CD14-positive monocyte (primary cell): Measurements from ENCODE around the gene LYRM2. TPM values are rescaled to one million over a fixed set of nuclear protein-coding genes. Genes with fewer than 3 reads are reported as not detected.

Experiments
- DNase-seq, 3 donors: peaks; one replicate each; pipeline ENCODE4 v3.0.0-alpha.2; 2011 to 2022
- H2AFZ ChIP-seq: 2 replicates; pipeline ENCODE4 v1.6.0; 2012; ENCODE audit warnings: mild to moderate bottlenecking, low read depth, low read length, inconsistent platforms; ENCODE audit not compliant: insufficient read depth, poor library complexity, severe bottlenecking
- H3K27ac ChIP-seq, 2 donors: 1 replicate in 1 of 2; 2 replicates in 1 of 2; pipeline ENCODE4 v1.5.1; 2012 to 2013; ENCODE audit warnings: low read length in 2 of 2, control low read depth in 1 of 2, inconsistent platforms in 1 of 2, low read depth in 1 of 2, mild to moderate bottlenecking in 1 of 2
- H3K27me3 ChIP-seq, 2 donors: one replicate each; pipeline versions ENCODE4 v1.6.0 to v1.6.1; 2011 to 2013; ENCODE audit warnings: low read length in 2 of 2; ENCODE audit not compliant: control insufficient read depth in 2 of 2, insufficient read depth in 2 of 2
- H3K36me3 ChIP-seq, 2 donors: replicated peaks in 1 of 2; 1 replicate in 1 of 2; 2 replicates in 1 of 2; pipeline versions ENCODE4 v1.5.1 to v1.6.1; 2012 to 2013; ENCODE audit warnings: low read length in 2 of 2, control low read depth in 1 of 2, inconsistent platforms in 1 of 2, mild to moderate bottlenecking in 1 of 2; ENCODE audit not compliant: insufficient read depth in 2 of 2, control insufficient read depth in 1 of 2
- H3K4me1 ChIP-seq, 2 donors: 1 replicate in 1 of 2; 2 replicates in 1 of 2; pipeline versions ENCODE4 v1.5.1 to v1.6.1; 2012 to 2013; ENCODE audit warnings: low read length in 2 of 2, control low read depth in 1 of 2, inconsistent platforms in 1 of 2, mild to moderate bottlenecking in 1 of 2, moderate library complexity in 1 of 2; ENCODE audit not compliant: insufficient read depth in 2 of 2, control insufficient read depth in 1 of 2
- H3K4me2 ChIP-seq: replicated peaks from 2 replicates; pipeline ENCODE3; 2012; ENCODE audit warnings: low read length, moderate library complexity, mild to moderate bottlenecking; ENCODE audit not compliant: poor library complexity, severe bottlenecking; ENCODE audit errors: extremely low read depth
- H3K4me3 ChIP-seq, 3 experiments: fragments of 200-600 bp in 1 of 3; sonication (generic) in 1 of 3; replicated peaks in 1 of 3; 1 replicate in 2 of 3; 2 replicates in 1 of 3; pipeline ENCODE4 v1.5.1; 2011 to 2013; ENCODE audit warnings: low read length in 3 of 3, mild to moderate bottlenecking in 3 of 3, control low read depth in 2 of 3, low read depth in 2 of 3, inconsistent platforms in 1 of 3, moderate library complexity in 1 of 3
- H3K79me2 ChIP-seq: 2 replicates; pipeline ENCODE4 v1.6.0; 2012; ENCODE audit warnings: mild to moderate bottlenecking, control low read depth, inconsistent platforms, low read length, moderate library complexity; ENCODE audit not compliant: insufficient read depth
- H3K9ac ChIP-seq: 2 replicates; pipeline ENCODE4 v1.6.0; 2017; ENCODE audit warnings: low read length, mild to moderate bottlenecking; ENCODE audit not compliant: insufficient read depth, poor library complexity, severe bottlenecking
- H3K9me3 ChIP-seq, 2 donors: replicated peaks in 1 of 2; 1 replicate in 1 of 2; 2 replicates in 1 of 2; pipeline versions ENCODE4 v1.5.1 to v1.6.1; 2012 to 2013; ENCODE audit warnings: low read length in 2 of 2, control low read depth in 1 of 2; ENCODE audit not compliant: control insufficient read depth in 1 of 2, insufficient read depth in 1 of 2
- H4K20me1 ChIP-seq: 2 replicates; pipeline ENCODE4 v1.6.0; 2012; ENCODE audit warnings: mild to moderate bottlenecking, low read length, control low read depth, moderate library complexity; ENCODE audit not compliant: insufficient read depth
- H3K27ac Mint-ChIP-seq, 7 donors: one replicate each; pipeline ENCODE4 v1.8.0; 2020; ENCODE audit warnings: mild to moderate bottlenecking in 7 of 7, mixed read lengths in 7 of 7, moderate library complexity in 6 of 7, inconsistent platforms in 2 of 7
- H3K27me3 Mint-ChIP-seq, 3 donors: one replicate each; pipeline ENCODE4 v1.8.0; 2021 to 2022; ENCODE audit warnings: low read depth in 3 of 3, mild to moderate bottlenecking in 3 of 3, mixed read lengths in 3 of 3, moderate library complexity in 3 of 3, inconsistent platforms in 1 of 3
- H3K36me3 Mint-ChIP-seq, 2 donors: one replicate each; pipeline ENCODE4 v1.8.0; 2020; ENCODE audit warnings: mixed read lengths in 2 of 2, inconsistent platforms in 1 of 2, mild to moderate bottlenecking in 1 of 2
- H3K4me1 Mint-ChIP-seq: one replicate; pipeline ENCODE4 v1.8.0; 2020; ENCODE audit warnings: mild to moderate bottlenecking, mixed read lengths
- H3K4me3 Mint-ChIP-seq, 2 donors: one replicate each; pipeline ENCODE4 v1.8.0; 2020; ENCODE audit warnings: mild to moderate bottlenecking in 2 of 2, mixed read lengths in 2 of 2, moderate library complexity in 1 of 2
- H3K9me3 Mint-ChIP-seq, 7 donors: one replicate each; pipeline ENCODE4 v1.8.0; 2020 to 2022; ENCODE audit warnings: mixed read lengths in 7 of 7, mild to moderate bottlenecking in 6 of 7, moderate library complexity in 6 of 7, inconsistent platforms in 2 of 7
- WGBS: methylation state at CpG from one replicate; pipeline ENCODE4 v1.1.5; 2013; ENCODE audit warnings: missing lambda C conversion rate; ENCODE audit not compliant: insufficient coverage; 5-methylcytosine and 5-hydroxymethylcytosine counted together
- intact Hi-C, 2 donors: fragments of 100-400 bp; cut with micrococcal nuclease; formaldehyde crosslinking; loops; one replicate each; pipeline versions ENCODE4 v1.15.0 to v1.15.1; 2023
- polyA plus RNA-seq, 3 donors: library from polyadenylated mRNA; depleted of rRNA in 1 of 3; unstranded in 2 of 3; stranded (reverse) in 1 of 3; fragments of 300-500 nt in 2 of 3; fragments of >200 nt in 1 of 3; fragmentation: Illumina TruSeq in 2 of 3; gene quantifications; 1 replicate in 2 of 3; 2 replicates in 1 of 3; pipeline ENCODE4 v1.2.3, GENCODE V29; 2012 to 2021
- TF ChIP-seq, protein P1 (sequence below): fragments of 200-600 bp; IDR thresholded peaks from one replicate; pipeline ENCODE4 v1.8.0; 2022; ENCODE audit warnings: antibody characterized with exemption, mild to moderate bottlenecking

LYRM2 gene
- polyA plus RNA-seq, 3 donors = 13.2 to 64.0 (median 58.1) TPM

DNA sequence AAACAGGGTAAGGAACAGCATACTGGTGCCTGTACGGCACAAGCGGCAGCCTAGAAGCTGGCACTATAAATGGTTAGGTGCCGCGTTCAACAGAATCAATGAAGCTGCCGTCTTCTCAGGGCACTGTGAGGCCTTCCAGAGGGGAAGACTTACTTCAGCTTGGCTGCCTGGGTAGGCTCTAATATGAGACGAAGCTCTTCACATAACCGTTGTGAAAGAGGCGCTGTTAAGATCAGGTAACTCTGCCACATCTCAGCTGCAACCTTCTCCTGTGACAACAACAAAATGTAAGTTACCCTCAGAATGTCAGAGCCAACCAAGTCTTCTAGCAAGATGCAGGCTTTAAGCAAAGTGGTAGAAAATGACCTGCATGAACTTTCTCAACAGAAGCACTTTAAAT is 12.0 kb upstream of the LYRM2 start:
- no peak for DNase-seq
- Histone ChIP-seq H3K9ac (no peak overlapping the region), H3K4me2 (no peak overlapping the region), H3K79me2 (no peaks in the 10 kb centered on the region), H3K27me3 (no peaks in the 10 kb centered on the region), H4K20me1 (no peaks in the 10 kb centered on the region), H3K9me3 (no peaks in the 10 kb centered on the region), H2AFZ (no peak overlapping the region), H3K36me3 (peaks cover 65 to 94% of the 10 kb centered on the region in 2 donors), H3K27ac (no peak overlapping the region), H3K4me3 (no peak overlapping the region), H3K4me1 (no peaks in the 10 kb centered on the region)
- TF ChIP-seq, protein P1, sequence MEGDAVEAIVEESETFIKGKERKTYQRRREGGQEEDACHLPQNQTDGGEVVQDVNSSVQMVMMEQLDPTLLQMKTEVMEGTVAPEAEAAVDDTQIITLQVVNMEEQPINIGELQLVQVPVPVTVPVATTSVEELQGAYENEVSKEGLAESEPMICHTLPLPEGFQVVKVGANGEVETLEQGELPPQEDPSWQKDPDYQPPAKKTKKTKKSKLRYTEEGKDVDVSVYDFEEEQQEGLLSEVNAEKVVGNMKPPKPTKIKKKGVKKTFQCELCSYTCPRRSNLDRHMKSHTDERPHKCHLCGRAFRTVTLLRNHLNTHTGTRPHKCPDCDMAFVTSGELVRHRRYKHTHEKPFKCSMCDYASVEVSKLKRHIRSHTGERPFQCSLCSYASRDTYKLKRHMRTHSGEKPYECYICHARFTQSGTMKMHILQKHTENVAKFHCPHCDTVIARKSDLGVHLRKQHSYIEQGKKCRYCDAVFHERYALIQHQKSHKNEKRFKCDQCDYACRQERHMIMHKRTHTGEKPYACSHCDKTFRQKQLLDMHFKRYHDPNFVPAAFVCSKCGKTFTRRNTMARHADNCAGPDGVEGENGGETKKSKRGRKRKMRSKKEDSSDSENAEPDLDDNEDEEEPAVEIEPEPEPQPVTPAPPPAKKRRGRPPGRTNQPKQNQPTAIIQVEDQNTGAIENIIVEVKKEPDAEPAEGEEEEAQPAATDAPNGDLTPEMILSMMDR = no peak
- no peak overlapping the region for H3K27ac Mint-ChIP-seq
- no peaks in the 10 kb centered on the region for H3K27me3 Mint-ChIP-seq
- H3K9me3 Mint-ChIP-seq = no peaks in the 10 kb centered on the region
- over 99% methylated on average over 8 of the region's 8 CpGs for whole genome bisulfite sequencing
- H3K36me3 Mint-ChIP-seq = peaks cover 67 to 76% of the 10 kb centered on the region in 2 donors
- H3K4me1 Mint-ChIP-seq = no peaks in the 10 kb centered on the region
- no peak overlapping the region for H3K4me3 Mint-ChIP-seq
- intact Hi-C loops = no loop called here

DNA sequence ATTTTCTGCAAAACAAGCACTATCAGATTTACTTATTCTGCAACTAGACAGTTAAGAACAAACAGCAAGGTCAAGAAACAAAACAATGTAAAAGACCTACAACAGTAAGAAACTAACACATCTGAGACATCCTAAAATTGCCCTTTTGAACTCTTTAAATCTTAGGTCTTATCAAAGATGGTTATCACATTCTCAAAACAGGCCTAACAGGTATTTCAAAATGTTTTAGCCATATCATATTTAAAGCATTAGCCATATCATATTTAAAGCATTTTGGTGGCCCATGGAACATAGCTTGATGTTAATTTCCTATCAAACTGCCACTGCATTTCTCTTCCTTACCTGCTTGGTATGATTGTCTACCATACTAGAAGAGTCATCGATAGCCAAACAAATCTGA is 11.1 kb upstream of the LYRM2 start:
- Histone ChIP-seq H4K20me1 (no peaks in the 10 kb centered on the region), H2AFZ (no peak overlapping the region), H3K4me1 (no peaks in the 10 kb centered on the region), H3K27me3 (no peaks in the 10 kb centered on the region), H3K36me3 (peaks cover 60 to 95% of the 10 kb centered on the region in 2 donors), H3K79me2 (no peaks in the 10 kb centered on the region), H3K4me3 (no peak overlapping the region), H3K27ac (no peak overlapping the region), H3K9me3 (no peaks in the 10 kb centered on the region), H3K9ac (no peak overlapping the region), H3K4me2 (no peak overlapping the region)
- no CpG with 5 or more reads among the region's 1 CpG for WGBS
- Mint-ChIP-seq H3K36me3 (peaks cover 69 to 75% of the 10 kb centered on the region in 2 donors), H3K4me1 (no peaks in the 10 kb centered on the region), H3K27ac (no peak overlapping the region), H3K27me3 (no peaks in the 10 kb centered on the region), H3K9me3 (no peaks in the 10 kb centered on the region), H3K4me3 (no peak overlapping the region)
- TF ChIP-seq, protein P1 = no peak
- no peak for DNase-seq
- intact Hi-C loops = no loop called here
